Parathyroid adenoma (tissue), 2 donors: ENCODE results near the gene ASIC2.

Source experiments
- H2AFZ ChIP-seq: fragments of 300-600 bp; sonication (generic); one replicate; pipeline ENCODE4 v1.7.0; 2017; ENCODE audit warnings: antibody characterized with exemption, mild to moderate bottlenecking
- H3K27ac ChIP-seq: fragments of 300-600 bp; sonication (generic); one replicate; pipeline ENCODE4 v1.7.0; 2017
- H3K27me3 ChIP-seq: fragments of 300-600 bp; sonication (generic); one replicate; pipeline ENCODE4 v1.7.0; 2017; ENCODE audit warnings: low read length; ENCODE audit not compliant: control insufficient read depth, insufficient read depth
- H3K36me3 ChIP-seq: fragments of 300-600 bp; sonication (generic); one replicate; pipeline ENCODE4 v1.7.0; 2017; ENCODE audit warnings: low read length; ENCODE audit not compliant: control insufficient read depth, insufficient read depth
- H3K4me1 ChIP-seq: fragments of 300-600 bp; sonication (generic); one replicate; pipeline ENCODE4 v1.7.0; 2017; ENCODE audit warnings: control low read depth
- H3K4me2 ChIP-seq: fragments of 300-600 bp; sonication (generic); one replicate; pipeline ENCODE4 v1.7.0; 2017; ENCODE audit warnings: low read length
- H3K4me3 ChIP-seq: fragments of 300-600 bp; sonication (generic); one replicate; pipeline ENCODE4 v1.7.0; 2017; ENCODE audit warnings: low read depth, low read length
- H3K79me2 ChIP-seq: fragments of 300-600 bp; sonication (generic); one replicate; pipeline ENCODE4 v1.7.0; 2017; ENCODE audit warnings: control low read depth
- H3K9ac ChIP-seq: fragments of 300-600 bp; sonication (generic); one replicate; pipeline ENCODE4 v1.7.0; 2017; ENCODE audit warnings: mild to moderate bottlenecking
- H3K9me3 ChIP-seq: fragments of 300-600 bp; sonication (generic); one replicate; pipeline ENCODE4 v1.7.0; 2017; ENCODE audit warnings: low read length; ENCODE audit not compliant: control insufficient read depth
- CTCF ChIP-seq: fragments of 300-600 bp; sonication (generic); IDR thresholded peaks from one replicate; pipeline ENCODE4 v1.7.0; 2017; ENCODE audit warnings: antibody characterized with exemption, mild to moderate bottlenecking
- donor health status: primary hyperparathyroidism.

Gene ASIC2

GRCh38 chr17:33207231-33207630 is 85.9 kb downstream of the ASIC2 start:
- H2AFZ ChIP-seq: no peak overlapping the region
- no peaks in the 10 kb centered on the region for H3K27me3 ChIP-seq
- H3K36me3 ChIP-seq: no peaks in the 10 kb centered on the region
- H3K9me3 ChIP-seq: no peaks in the 10 kb centered on the region
- H3K9ac ChIP-seq: no peak overlapping the region
- no peak overlapping the region for H3K4me2 ChIP-seq
- no peak for TF ChIP-seq CTCF
- no peak overlapping the region for H3K27ac ChIP-seq
- H3K79me2 ChIP-seq: no peaks in the 10 kb centered on the region
- no peaks in the 10 kb centered on the region for H3K4me1 ChIP-seq
- no peak overlapping the region for H3K4me3 ChIP-seq

GRCh38 chr17:33205552-33205951 is 87.5 kb downstream of the ASIC2 start:
- TF ChIP-seq CTCF: no peak
- no peaks in the 10 kb centered on the region for H3K4me1 ChIP-seq
- no peak overlapping the region for H3K27ac ChIP-seq
- no peaks in the 10 kb centered on the region for H3K9me3 ChIP-seq
- no peak overlapping the region for H3K4me2 ChIP-seq
- H3K27me3 ChIP-seq: no peaks in the 10 kb centered on the region
- no peak overlapping the region for H3K4me3 ChIP-seq
- no peak overlapping the region for H2AFZ ChIP-seq
- H3K9ac ChIP-seq: no peak overlapping the region
- H3K36me3 ChIP-seq: no peaks in the 10 kb centered on the region
- no peaks in the 10 kb centered on the region for H3K79me2 ChIP-seq

GRCh38 chr17:33204701-33205100 is 88.4 kb downstream of the ASIC2 start:
- TF ChIP-seq CTCF: no peak
- H3K27ac ChIP-seq: no peak overlapping the region
- H3K4me1 ChIP-seq: no peaks in the 10 kb centered on the region
- H3K4me3 ChIP-seq: no peak overlapping the region
- no peak overlapping the region for H3K9ac ChIP-seq
- no peaks in the 10 kb centered on the region for H3K27me3 ChIP-seq
- H3K9me3 ChIP-seq: no peaks in the 10 kb centered on the region
- no peak overlapping the region for H3K4me2 ChIP-seq
- H3K36me3 ChIP-seq: no peaks in the 10 kb centered on the region
- H2AFZ ChIP-seq: no peak overlapping the region
- H3K79me2 ChIP-seq: no peaks in the 10 kb centered on the region

- H3K4me1 ChIP-seq: no peaks in the 10 kb centered on the region
- no peak overlapping the region for H3K9ac ChIP-seq
- H2AFZ ChIP-seq: no peak overlapping the region
- no peaks in the 10 kb centered on the region for H3K9me3 ChIP-seq
- no peak for TF ChIP-seq CTCF
- H3K27ac ChIP-seq: no peak overlapping the region
- no peaks in the 10 kb centered on the region for H3K27me3 ChIP-seq
- no peak overlapping the region for H3K4me3 ChIP-seq
- no peak overlapping the region for H3K4me2 ChIP-seq
- H3K36me3 ChIP-seq: no peaks in the 10 kb centered on the region
- no peaks in the 10 kb centered on the region for H3K79me2 ChIP-seq
Measured at GRCh38 chr17:33204156-33204555, 88.9 kb downstream of the ASIC2 start.

GRCh38 chr17:33202796-33203495 is 90.1 kb downstream of the ASIC2 start:
- no peak overlapping the region for H3K4me2 ChIP-seq
- no peak overlapping the region for H2AFZ ChIP-seq
- H3K4me1 ChIP-seq: no peaks in the 10 kb centered on the region
- no peaks in the 10 kb centered on the region for H3K27me3 ChIP-seq
- TF ChIP-seq CTCF: no peak
- no peaks in the 10 kb centered on the region for H3K36me3 ChIP-seq
- no peak overlapping the region for H3K9ac ChIP-seq
- no peak overlapping the region for H3K4me3 ChIP-seq
- no peak overlapping the region for H3K27ac ChIP-seq
- no peaks in the 10 kb centered on the region for H3K9me3 ChIP-seq
- no peaks in the 10 kb centered on the region for H3K79me2 ChIP-seq
